Measurements from ENCODE around the gene CTDSP2.
A peak's percentile ranks its signal among the peaks of the same experiment; 100 is the strongest.
"Not testable (repeated sequence)": the region's sequence is repeated elsewhere in the genome, so short reads cannot be mapped to it uniquely, and the experiment has no call there.

The CTDSP2 gene

GRCh38 chr12:57775044-57775443 is 71.5 kb downstream of the CTDSP2 start:
- H3K27ac ChIP-seq (ENCODE audit: low read length) = no peak overlapping the region
- peaks cover 0 to 3% of the 10 kb centered on the region in 2 donors for H3K36me3 ChIP-seq (ENCODE audit: control insufficient read depth in 1 of 2, insufficient read depth in 2 of 2, low read length in 2 of 2)
- peaks cover 0 to 17% of the 10 kb centered on the region in 2 donors for H3K4me1 ChIP-seq (ENCODE audit: control insufficient read depth in 1 of 2, insufficient read depth in 2 of 2, low read length in 2 of 2)
- no peaks in the 10 kb centered on the region for H3K27me3 ChIP-seq (ENCODE audit: low read depth, low read length)
- H3K9me3 ChIP-seq (ENCODE audit: control insufficient read depth in 1 of 2, low read length in 2 of 2) = no peaks in the 10 kb centered on the region
- H3K4me3 ChIP-seq (ENCODE audit: low read depth in 1 of 2, low read length in 2 of 2) = no peak overlapping the region

GRCh38 chr12:57774634-57775033 is 71.9 kb downstream of the CTDSP2 start:
- H3K27me3 ChIP-seq (ENCODE audit: low read depth, low read length); H3K4me3 ChIP-seq (ENCODE audit: low read depth in 1 of 2, low read length in 2 of 2); H3K9me3 ChIP-seq (ENCODE audit: control insufficient read depth in 1 of 2, low read length in 2 of 2); H3K27ac ChIP-seq (ENCODE audit: low read length); H3K36me3 ChIP-seq (ENCODE audit: control insufficient read depth in 1 of 2, insufficient read depth in 2 of 2, low read length in 2 of 2): not testable (repeated sequence)
- peaks cover 0 to 17% of the 10 kb centered on the region in 2 donors for H3K4me1 ChIP-seq (ENCODE audit: control insufficient read depth in 1 of 2, insufficient read depth in 2 of 2, low read length in 2 of 2)

- no peaks in the 10 kb centered on the region for H3K27me3 ChIP-seq (ENCODE audit: low read depth, low read length)
- H3K4me1 ChIP-seq (ENCODE audit: control insufficient read depth in 1 of 2, insufficient read depth in 2 of 2, low read length in 2 of 2) = peaks cover 0 to 17% of the 10 kb centered on the region in 2 donors
- H3K27ac ChIP-seq (ENCODE audit: low read length) = peak within 1 kb of the TSS; percentile 95
- H3K4me3 ChIP-seq (ENCODE audit: low read depth in 1 of 2, low read length in 2 of 2) = peak within 1 kb of the TSS; percentile 91 to 95
- peaks cover 4 to 10% of the 10 kb centered on the region in 2 donors for H3K36me3 ChIP-seq (ENCODE audit: control insufficient read depth in 1 of 2, insufficient read depth in 2 of 2, low read length in 2 of 2)
- no peaks in the 10 kb centered on the region for H3K9me3 ChIP-seq (ENCODE audit: control insufficient read depth in 1 of 2, low read length in 2 of 2)
These were observed 73.9 kb downstream of the CTDSP2 start, which contains the start of gene EEF1AKMT3 for GRCh38 chr12:57772429-57773322. TSS of gene EEF1AKMT3 (plus strand) at chr12:57772614. CDS start at chr12:57772725, 111 bp downstream.

- Histone ChIP-seq H3K36me3 (ENCODE audit: control insufficient read depth in 1 of 2, insufficient read depth in 2 of 2, low read length in 2 of 2) (peaks cover 4 to 10% of the 10 kb centered on the region in 2 donors), H3K9me3 (ENCODE audit: control insufficient read depth in 1 of 2, low read length in 2 of 2) (no peaks in the 10 kb centered on the region), H3K4me1 (ENCODE audit: control insufficient read depth in 1 of 2, insufficient read depth in 2 of 2, low read length in 2 of 2) (peaks cover under 1 to 19% of the 10 kb centered on the region in 2 donors), H3K27me3 (ENCODE audit: low read depth, low read length) (peaks cover under 1% of the 10 kb centered on the region), H3K27ac (ENCODE audit: low read length) (peak within 1 kb of the TSS; percentile 95), H3K4me3 (ENCODE audit: low read depth in 1 of 2, low read length in 2 of 2) (peak within 1 kb of the TSS; percentile 91 to 95)
These were observed 74.6 kb downstream of the CTDSP2 start, which contains the start of gene METTL1 for GRCh38 chr12:57771873-57772428. TSS of gene METTL1 (minus strand) at chr12:57772105. CDS start at chr12:57772083, 22 bp downstream.

DNA sequence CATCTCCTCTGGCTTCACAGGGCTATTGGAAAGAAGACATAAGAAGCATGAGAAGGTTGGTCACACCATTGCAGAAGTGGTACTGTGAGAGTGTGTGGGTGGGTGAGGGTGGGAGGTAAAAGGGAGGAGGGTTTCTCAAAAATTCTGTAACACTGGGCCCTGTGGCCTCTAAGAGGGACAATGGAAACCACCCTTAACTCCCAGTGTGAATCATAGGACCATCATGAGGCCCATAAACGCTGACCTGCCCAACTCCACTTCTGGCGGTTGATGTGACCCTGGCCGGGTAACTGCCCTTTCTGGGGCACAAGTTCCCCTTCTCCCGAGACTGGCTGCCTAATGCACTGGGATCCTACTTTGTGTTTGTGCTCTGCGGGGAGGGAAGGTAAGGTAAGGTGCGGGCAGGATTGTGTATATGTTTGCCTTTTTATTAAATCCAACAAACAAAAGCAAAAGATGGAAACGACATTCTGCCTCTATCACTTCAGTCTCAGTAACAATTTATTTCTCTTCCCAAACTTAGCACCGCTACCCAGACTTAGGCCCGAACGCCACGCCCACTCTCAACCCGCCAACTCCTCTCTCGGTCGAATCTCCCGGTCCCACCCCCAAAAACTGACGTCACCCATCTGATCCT is 75.2 kb downstream of the CTDSP2 start:
- Histone ChIP-seq H3K4me3 (ENCODE audit: low read depth in 1 of 2, low read length in 2 of 2) (peak overlapping the region; percentile 91 to 95), H3K4me1 (ENCODE audit: control insufficient read depth in 1 of 2, insufficient read depth in 2 of 2, low read length in 2 of 2) (peaks cover 6 to 25% of the 10 kb centered on the region in 2 donors), H3K9me3 (ENCODE audit: control insufficient read depth in 1 of 2, low read length in 2 of 2) (no peaks in the 10 kb centered on the region), H3K27me3 (ENCODE audit: low read depth, low read length) (peaks cover 7% of the 10 kb centered on the region), H3K36me3 (ENCODE audit: control insufficient read depth in 1 of 2, insufficient read depth in 2 of 2, low read length in 2 of 2) (peaks cover 4 to 10% of the 10 kb centered on the region in 2 donors), H3K27ac (ENCODE audit: low read length) (peak overlapping the region; percentile 95)

DNA sequence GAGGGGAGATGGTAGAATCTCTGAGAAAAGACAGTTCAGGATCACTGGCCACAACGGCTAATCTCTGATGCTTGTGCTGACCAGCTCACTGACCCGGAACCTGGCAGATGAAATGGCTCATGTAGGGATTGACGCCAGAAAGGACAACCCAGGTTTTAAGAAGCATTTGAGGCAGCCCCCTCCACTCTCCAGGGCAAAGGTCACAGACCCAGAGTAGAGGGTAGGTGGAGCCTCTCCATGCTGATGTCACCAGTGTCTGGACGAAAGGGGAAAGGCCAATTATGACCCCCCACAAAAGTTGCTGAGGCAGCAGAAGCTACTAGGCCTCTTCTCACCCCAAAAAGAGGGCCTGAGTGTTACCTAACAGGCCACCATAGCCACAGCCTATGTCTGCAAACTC is 75.8 kb downstream of the CTDSP2 start:
- Histone ChIP-seq H3K36me3 (ENCODE audit: control insufficient read depth in 1 of 2, insufficient read depth in 2 of 2, low read length in 2 of 2) (peaks cover 4 to 7% of the 10 kb centered on the region in 2 donors), H3K9me3 (ENCODE audit: control insufficient read depth in 1 of 2, low read length in 2 of 2) (no peaks in the 10 kb centered on the region), H3K27ac (ENCODE audit: low read length) (no peak overlapping the region), H3K27me3 (ENCODE audit: low read depth, low read length) (peaks cover 13% of the 10 kb centered on the region), H3K4me3 (ENCODE audit: low read depth in 1 of 2, low read length in 2 of 2) (peak overlapping the region in 1 of 2 donors; percentile 95), H3K4me1 (ENCODE audit: control insufficient read depth in 1 of 2, insufficient read depth in 2 of 2, low read length in 2 of 2) (peaks cover 9 to 32% of the 10 kb centered on the region in 2 donors)

Measured in muscle layer of duodenum (tissue), 2 donors.